Mesothelial cell of epicardium (in vitro differentiated cells): ENCODE results near the gene SH3TC2. TPM values are rescaled to one million over a fixed set of nuclear protein-coding genes. Genes with fewer than 3 reads are reported as not detected.

ENCODE experiments used
- DNase-seq, 2 experiments: peaks; one replicate each; pipeline ENCODE4 v3.0.0; 2021; ENCODE audit warnings: low spot score in 2 of 2; ENCODE audit not compliant: unreplicated experiment in 2 of 2
- H3K27ac Mint-ChIP-seq: 2 replicates; pipeline ENCODE4 v1.8.0; 2021; ENCODE audit warnings: mixed read lengths
- H3K27me3 Mint-ChIP-seq: 2 replicates; pipeline ENCODE4 v1.8.0; 2021; ENCODE audit warnings: low read depth, mixed read lengths
- H3K36me3 Mint-ChIP-seq: 2 replicates; pipeline ENCODE4 v1.8.0; 2021; ENCODE audit warnings: mixed read lengths
- H3K4me1 Mint-ChIP-seq: 2 replicates; pipeline ENCODE4 v1.8.0; 2021; ENCODE audit warnings: mixed read lengths
- H3K4me3 Mint-ChIP-seq: 2 replicates; pipeline ENCODE4 v1.8.0; 2021; ENCODE audit warnings: mild to moderate bottlenecking, moderate library complexity, mixed read lengths
- H3K9me3 Mint-ChIP-seq: 2 replicates; pipeline ENCODE4 v1.8.0; 2021; ENCODE audit warnings: mixed read lengths
- CTCF ChIP-seq: fragments of 200-600 bp; sonication (generic); IDR thresholded peaks from one replicate; pipeline ENCODE4 v1.5.0; 2021; ENCODE audit warnings: antibody characterized with exemption; ENCODE audit not compliant: unreplicated experiment
- total RNA-seq: library from RNA; stranded (reverse); gene quantifications from 3 replicates; pipeline ENCODE4 v1.2.1, GENCODE V29; 2021

The SH3TC2 gene
- total RNA-seq, 1 donor from 2014 or later: 5.2 TPM

- peak; percentile 48 to 78 for DNase-seq
- Mint-ChIP-seq H3K36me3 (no peaks in the 10 kb centered on the region), H3K9me3 (no peaks in the 10 kb centered on the region), H3K27me3 (peaks cover 9% of the 10 kb centered on the region), H3K4me1 (peaks cover 2% of the 10 kb centered on the region), H3K27ac (no peak overlapping the region), H3K4me3 (no peak overlapping the region)
- peak; percentile 72 for TF ChIP-seq CTCF
Observed at GRCh38 chr5:149035372-149035790, 27.5 kb downstream of the SH3TC2 start.

GRCh38 chr5:149030838-149031397 is 31.9 kb downstream of the SH3TC2 start:
- Mint-ChIP-seq H3K4me3 (no peak overlapping the region), H3K9me3 (no peaks in the 10 kb centered on the region), H3K36me3 (no peaks in the 10 kb centered on the region), H3K4me1 (no peaks in the 10 kb centered on the region), H3K27ac (no peak overlapping the region), H3K27me3 (no peaks in the 10 kb centered on the region)
- no peak for DNase-seq
- no peak for TF ChIP-seq CTCF

- no peaks in the 10 kb centered on the region for H3K9me3 Mint-ChIP-seq
- no peak for TF ChIP-seq CTCF
- no peak overlapping the region for H3K4me3 Mint-ChIP-seq
- DNase-seq: no peak
- H3K27ac Mint-ChIP-seq: no peak overlapping the region
- no peaks in the 10 kb centered on the region for H3K36me3 Mint-ChIP-seq
- H3K27me3 Mint-ChIP-seq: no peaks in the 10 kb centered on the region
- H3K4me1 Mint-ChIP-seq: peaks cover under 1% of the 10 kb centered on the region
Observed at GRCh38 chr5:149030392-149030791, 32.5 kb downstream of the SH3TC2 start.

- Mint-ChIP-seq H3K36me3 (no peaks in the 10 kb centered on the region), H3K27ac (no peak overlapping the region), H3K9me3 (no peaks in the 10 kb centered on the region), H3K27me3 (no peaks in the 10 kb centered on the region), H3K4me3 (no peak overlapping the region), H3K4me1 (peaks cover 5% of the 10 kb centered on the region)
- no peak for TF ChIP-seq CTCF
- no peak for DNase-seq
Observed at GRCh38 chr5:149028984-149029383, 33.9 kb downstream of the SH3TC2 start.

GRCh38 chr5:149028161-149028560 is 34.7 kb downstream of the SH3TC2 start:
- DNase-seq: no peak
- Mint-ChIP-seq H3K4me3 (no peak overlapping the region), H3K9me3 (no peaks in the 10 kb centered on the region), H3K36me3 (no peaks in the 10 kb centered on the region), H3K27ac (no peak overlapping the region), H3K27me3 (no peaks in the 10 kb centered on the region), H3K4me1 (peaks cover 5% of the 10 kb centered on the region)
- no peak for TF ChIP-seq CTCF

GRCh38 chr5:149027636-149028035 is 35.2 kb downstream of the SH3TC2 start:
- peaks cover 5% of the 10 kb centered on the region for H3K4me1 Mint-ChIP-seq
- H3K4me3 Mint-ChIP-seq: no peak overlapping the region
- no peak for DNase-seq
- H3K27me3 Mint-ChIP-seq: no peaks in the 10 kb centered on the region
- no peak overlapping the region for H3K27ac Mint-ChIP-seq
- peaks cover 4% of the 10 kb centered on the region for H3K36me3 Mint-ChIP-seq
- no peak for TF ChIP-seq CTCF
- H3K9me3 Mint-ChIP-seq: peaks cover 5% of the 10 kb centered on the region
